Activated CD4-positive, alpha-beta T cell treated with anti-CD3 and anti-CD28 coated beads for 4 hours (primary cell): ENCODE data around the gene CDYL2.

Experiments
- DNase-seq, 2 donors: peaks; one replicate each; pipeline ENCODE4 v3.0.0-alpha.2; 2020

Gene CDYL2

DNA sequence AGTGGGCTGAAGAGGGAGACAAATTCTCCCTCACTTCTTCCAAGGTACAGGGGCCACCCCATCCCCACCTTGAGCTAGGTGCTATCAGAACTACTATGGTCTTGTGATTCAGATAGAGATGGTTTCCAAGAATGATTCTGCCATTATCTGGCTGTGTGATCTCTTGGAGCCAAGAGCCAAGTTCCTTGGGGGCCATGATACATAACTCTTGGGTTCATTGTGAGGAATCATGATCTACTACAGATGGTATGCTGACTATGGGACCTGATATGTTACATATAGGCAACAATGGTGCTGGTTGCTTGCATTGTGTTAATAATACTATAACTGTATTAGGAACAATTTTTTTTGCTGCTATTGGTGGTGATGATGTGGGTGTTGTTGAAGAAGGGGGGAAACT is 217.9 kb downstream of the CDYL2 start:
- no peak for DNase-seq

DNA sequence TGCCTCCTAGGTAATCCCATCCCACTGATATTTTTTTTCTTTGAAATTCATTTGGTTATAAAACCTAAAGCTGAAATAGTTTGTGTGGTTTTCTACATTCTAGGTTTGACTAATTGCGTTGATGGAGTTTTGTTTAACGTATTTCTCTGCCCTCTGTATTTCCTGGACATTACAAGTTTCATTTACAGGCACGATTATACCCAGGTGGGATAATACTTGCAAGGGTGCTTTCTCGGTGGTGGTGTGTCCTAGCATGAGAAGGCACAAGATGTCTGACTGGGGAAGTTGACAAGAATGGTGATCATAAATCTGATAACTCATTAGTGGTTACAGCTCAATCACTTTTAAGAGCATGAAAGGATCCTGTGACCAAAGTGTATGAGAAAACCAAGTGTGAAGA is 218.6 kb downstream of the CDYL2 start:
- no peak for DNase-seq

DNA sequence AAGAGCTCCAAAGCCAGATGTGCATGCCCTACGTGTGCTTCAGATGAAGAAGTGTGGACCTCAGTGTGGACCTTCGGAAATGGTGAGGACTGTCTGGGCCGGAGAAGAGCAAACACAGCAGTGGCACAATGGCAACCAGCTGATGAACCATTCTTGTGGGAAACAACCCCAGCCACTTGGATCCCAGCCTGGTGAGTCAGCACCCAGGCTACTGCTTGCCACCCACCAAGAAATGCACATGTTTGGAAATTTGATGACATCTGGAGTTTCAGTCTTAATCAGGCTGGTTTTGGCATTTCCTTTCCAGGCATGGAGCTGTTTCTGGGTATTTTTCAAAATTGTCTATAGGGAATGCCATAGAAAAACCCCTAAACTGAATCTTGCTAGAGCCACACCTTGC is 220.9 kb downstream of the CDYL2 start:
- DNase-seq, result peak; percentile 5 to 15

DNA sequence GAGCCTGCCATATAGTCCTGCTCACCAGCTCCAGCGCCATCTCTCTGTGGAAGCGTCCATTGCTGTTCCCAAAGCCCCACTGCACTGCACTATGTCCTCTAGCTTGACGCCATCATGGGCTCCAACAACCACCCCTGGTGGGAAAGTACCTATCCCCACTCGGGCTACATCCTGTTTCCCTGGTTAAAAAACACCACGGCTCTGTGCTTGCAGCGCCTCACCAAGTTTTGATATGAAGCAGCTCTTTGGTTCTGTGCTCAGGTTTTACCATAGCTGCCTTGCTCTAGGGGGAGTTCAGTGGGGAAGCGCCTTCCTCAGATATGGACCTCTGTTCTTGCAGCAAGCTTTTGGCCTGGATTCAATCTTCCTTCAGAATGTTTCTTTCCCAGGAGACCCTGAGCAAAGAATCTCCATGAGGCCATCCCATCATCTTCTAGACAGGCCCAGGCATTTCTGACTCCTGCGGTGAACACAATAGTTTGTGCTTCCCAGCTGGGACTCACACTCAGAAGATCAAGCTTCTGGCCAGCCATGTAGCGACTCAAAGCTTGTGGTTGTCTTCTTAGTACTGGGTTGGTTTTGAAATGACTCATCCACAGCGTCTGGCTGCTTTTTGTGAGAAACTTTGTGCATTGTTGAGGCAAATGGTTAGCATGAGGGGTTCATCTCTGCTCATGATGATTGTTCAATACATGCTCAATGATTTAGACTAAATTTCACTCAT is 224.1 kb downstream of the CDYL2 start:
- peak; percentile 52 to 61 for DNase-seq

DNA sequence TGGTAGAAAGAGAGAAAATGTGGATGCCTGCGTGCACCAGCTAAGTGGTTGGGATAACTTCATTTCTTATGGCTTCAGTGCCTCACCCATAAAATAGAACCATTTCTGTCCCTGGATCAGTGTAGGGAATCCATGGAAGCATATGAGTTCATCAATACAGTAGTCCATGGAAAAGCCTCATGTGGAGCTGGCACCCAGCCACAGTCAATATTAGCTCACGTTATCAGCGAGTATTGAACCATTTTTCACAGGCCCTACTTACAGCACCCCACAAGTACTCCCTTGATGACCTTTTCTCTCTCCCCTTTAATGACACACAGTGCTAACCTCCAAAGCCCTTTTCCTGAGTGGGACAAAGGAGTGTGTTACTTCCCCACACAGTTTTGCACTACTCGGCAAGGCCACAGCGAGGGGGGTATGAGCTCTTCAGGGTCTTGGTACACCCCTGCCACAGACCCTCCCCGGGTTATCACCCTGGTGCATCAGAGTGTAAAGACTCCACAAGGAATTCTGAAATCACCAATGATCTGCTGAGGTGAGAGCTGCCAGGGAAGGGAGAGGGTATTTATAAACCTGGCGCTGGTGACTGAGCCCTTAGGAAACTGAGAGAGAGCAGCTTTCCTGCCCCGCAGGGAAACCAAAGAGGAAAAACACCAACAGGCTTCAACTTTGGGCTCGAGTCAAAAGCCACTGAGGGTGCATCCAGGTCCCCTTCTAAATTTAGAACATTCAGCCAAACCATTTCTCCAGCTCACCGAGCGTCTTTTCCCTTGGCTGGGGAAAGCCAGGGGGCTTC is 226.7 kb downstream of the CDYL2 start:
- DNase-seq, result no peak

DNA sequence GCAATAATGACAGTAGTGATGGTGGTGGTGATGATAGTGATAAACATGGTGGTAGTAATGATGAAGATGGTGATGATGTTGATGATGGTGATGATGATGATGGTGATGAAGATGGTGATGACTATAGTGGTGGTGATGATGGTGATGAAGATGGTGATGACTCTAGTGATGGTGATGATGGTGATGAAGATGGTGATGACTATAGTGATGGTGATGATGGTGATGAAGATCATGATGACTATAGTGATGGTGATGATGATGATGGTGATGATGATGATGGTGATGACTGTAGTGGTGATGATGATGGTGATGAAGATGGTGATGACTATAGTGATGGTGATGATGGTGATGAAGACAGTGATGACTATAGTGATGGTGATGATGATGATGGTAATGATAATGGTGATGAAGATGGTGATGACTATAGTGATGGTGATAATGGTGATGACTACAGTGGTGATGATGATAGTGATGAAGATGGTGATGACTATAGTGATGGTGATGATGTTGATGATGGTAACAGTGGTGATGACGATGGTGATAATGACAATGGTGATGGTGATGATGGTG is 228.0 kb downstream of the CDYL2 start:
- no peak for DNase-seq

DNA sequence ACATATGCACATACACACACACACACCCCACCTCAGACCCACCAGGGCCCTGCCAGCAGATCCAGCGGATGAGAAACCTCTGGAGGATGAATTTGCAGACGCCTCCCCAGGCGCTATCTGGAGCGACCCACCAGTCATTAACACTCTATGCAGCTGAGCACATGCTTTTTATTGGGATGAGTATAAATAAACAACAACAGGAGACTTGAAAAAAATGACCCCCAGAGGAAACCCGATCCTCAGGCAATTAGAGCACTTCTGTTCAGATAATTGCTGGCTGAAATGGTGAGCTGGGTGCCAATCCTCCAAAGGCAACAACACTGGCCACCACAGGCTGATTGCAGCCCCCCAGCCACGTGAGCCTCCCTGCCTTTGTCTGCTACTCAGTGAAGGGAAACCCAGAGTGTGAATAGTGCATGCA is 230.7 kb downstream of the CDYL2 start:
- no peak for DNase-seq

DNA sequence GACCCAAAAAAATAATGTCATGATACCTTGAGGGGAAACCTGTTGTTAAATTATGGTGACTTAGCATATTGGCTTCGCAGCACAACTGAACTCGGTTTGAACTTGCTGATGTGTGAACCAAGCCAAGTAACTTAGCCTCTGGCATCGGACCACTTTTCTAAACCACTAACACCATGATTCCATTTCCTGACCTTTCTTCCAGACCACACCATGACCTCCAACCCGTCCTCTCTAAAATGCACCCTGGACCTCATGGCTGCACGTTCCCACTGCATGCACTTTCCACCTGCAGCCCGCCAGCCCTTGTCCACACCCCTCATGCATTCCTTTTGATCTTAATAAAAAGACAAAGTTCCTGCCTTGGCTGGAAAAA is 234.3 kb downstream of the CDYL2 start:
- no peak for DNase-seq

DNA sequence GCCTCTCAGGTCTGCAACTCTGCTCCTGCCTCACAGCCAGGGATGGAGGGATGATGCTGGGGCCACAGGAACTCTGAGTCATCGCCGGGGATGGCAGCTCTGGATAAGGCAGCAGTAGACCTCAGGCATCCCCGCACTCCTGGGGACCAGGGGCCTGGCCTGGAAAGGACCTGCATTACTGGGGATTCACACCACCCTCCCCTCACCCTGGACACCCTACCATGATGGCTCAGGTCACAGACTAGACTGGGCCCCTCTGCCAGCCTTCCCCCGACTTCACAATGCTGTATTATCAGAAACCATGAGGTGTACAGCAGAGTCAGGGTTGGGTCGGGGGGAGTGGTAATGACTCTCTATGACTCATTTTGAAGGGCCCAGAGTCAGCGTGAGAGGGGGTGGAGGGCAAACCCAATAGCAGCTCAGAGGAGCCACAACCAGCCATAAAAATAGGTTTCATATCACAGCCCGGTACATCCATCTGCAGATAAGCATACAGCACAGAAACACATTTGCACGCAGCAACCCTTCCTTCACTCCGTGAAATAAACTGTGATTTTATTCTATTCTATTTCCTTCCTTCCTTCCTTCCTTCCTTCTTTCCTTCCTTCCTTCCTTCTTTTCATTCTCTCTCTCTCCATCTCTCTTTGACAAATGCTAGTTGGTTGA is 234.8 kb downstream of the CDYL2 start:
- peak; percentile 64 to 76 for DNase-seq

DNA sequence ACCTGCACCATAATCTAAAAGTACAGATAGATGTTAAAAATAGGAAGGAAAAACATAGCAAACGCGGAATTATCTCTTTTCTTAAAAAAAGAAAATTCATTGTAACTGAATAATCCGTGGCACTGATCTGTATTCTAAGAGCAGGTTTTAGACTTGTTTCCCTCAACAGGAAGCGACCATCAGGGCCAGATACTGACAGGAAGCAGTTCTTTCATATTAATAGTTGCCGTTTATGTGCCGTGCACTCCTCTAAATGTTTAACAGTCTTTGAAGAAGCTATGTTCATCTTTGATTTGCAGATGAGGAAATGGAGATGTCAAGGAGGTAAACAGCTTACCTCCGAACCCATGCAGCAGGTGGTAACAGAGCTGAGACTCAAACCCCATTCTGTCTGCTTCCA is 240.0 kb downstream of the CDYL2 start:
- DNase-seq, result no peak

DNA sequence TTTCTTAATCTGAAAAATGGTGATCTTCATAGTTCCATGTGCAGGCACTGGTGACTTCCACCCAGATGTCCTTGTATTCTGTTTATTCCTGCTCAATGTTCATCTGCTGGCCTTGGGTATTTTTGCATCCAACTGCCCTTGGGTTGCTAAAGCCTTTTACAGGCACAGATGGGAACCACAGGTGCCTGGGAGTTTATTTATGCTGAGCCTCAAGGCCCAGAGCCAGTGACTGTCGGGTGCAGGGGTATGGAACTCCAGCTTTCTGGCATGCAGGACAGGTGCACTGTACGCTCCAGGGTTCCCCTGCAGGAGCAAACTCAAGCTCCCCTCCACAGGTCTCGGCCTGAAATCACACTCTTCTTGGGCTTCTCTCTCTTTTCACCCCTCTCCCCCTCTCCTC is 241.3 kb downstream of the CDYL2 start:
- no peak for DNase-seq

DNA sequence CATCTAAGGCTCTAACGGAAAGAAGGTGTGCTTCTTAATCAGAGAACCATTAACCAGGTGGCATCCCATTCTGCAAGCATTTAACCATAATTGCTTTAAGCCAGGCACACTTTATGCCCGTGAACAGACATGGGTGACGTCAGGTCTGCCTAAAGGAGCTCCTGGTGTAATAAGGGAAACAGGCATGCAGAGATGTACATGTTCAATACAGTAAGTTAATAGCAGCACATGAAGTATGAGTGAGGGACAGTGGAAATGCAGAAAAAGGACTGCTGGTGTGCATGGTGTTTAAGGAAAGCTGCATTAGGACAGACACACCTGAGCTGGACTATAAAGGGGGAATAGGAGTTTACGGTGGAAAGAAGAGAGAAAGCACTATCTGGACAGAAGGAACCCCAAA is 245.0 kb downstream of the CDYL2 start:
- no peak for DNase-seq

DNA sequence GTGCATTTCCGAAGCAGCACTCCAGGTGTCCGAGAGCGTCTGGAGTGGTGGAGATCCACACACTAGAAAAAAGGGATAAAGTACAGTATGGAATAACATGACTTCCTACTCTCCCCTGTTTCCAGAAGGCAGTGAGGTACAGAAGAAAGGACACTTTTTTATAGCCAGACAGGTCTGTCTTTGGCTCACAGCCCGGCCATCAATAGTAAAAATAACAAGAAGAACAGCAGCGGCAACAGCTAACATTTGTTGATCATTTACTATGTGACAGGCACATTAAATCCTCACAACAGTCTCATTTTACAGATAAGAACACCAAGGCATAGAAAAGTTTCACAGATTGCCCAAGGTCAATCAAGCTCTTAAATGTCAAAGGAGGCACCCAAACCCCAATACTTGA is 247.4 kb downstream of the CDYL2 start:
- DNase-seq, result no peak

DNA sequence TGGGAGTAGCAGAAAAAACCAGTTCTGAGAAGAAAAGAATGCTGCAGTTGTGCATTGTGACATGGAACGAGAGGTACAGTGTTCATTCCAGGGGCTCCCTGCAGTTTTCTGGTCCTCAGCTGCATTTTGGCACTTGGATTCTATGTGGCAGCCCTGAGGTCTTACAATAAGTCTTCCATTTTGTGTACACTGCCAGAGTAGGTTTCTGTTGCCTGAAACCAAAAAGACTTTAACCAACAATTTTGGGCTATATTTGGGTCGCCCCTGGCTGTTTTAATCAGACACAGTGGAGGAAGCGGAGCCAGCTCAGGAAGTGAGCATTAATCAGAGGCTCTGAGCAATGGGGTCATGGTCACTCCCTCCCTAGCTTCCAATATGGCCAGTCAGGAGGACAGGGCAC is 247.9 kb downstream of the CDYL2 start:
- DNase-seq, result no peak

DNA sequence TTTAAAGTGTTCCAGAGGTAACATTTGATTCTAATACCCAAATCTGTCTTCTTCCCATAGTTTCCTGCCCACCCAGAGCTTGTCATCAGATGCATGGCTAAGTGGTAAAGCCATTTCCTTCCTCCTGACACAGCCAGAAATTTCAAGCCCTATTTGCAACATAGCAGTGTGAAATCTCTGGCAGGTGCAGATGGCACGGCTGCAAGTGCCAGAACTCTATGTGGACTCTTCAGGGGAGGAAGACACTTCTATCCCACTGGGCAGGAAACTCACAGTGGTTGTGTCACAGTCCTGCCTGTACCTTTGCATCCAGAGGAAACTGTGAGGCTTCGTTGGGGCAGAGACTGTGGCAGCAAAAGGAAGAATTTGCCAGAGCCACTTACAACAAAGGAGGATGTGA is 250.4 kb downstream of the CDYL2 start:
- no peak for DNase-seq

DNA sequence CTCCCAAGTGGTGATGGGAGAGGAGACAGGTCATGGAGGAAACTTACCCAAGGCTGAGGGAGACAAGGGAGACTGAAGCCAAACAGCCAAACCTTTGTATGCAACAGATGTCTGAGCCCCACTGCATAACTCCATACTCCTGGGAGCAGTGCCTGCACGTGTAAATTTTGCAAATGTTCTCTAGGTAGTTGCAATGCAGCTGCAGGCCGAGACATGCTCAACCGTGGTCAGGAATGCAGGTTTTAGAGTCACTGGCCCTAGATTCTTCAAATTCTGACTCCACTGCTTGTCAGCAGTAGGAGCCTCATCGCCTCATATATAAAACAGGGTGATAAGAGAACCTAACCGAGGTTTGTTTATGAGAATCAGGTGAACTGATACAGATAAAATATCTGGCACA is 252.1 kb downstream of the CDYL2 start:
- no peak for DNase-seq
